ENCODE measurements around the gene UNC5A. TPM values are rescaled to one million over a fixed set of nuclear protein-coding genes. Genes with fewer than 3 reads are reported as not detected.

Gene UNC5A
- total RNA-seq, 1 donor from 2014 or later = 5.6 TPM

GRCh38 chr5:176862330-176862995 lies 52.1 kb downstream of the UNC5A start:
- Mint-ChIP-seq H3K4me3 (ENCODE audit: unreplicated experiment) (no peak overlapping the region), H3K27me3 (ENCODE audit: unreplicated experiment) (peaks cover 11% of the 10 kb centered on the region), H3K4me1 (ENCODE audit: low read depth, unreplicated experiment) (peaks cover 16% of the 10 kb centered on the region), H3K27ac (ENCODE audit: unreplicated experiment) (no peak overlapping the region), H3K36me3 (ENCODE audit: unreplicated experiment) (no peaks in the 10 kb centered on the region), H3K9me3 (ENCODE audit: unreplicated experiment) (no peaks in the 10 kb centered on the region)
- no peak for DNase-seq
- TF ChIP-seq CTCF (IDR thresholded peaks at IDR 0.05; ENCODE audit: partially characterized antibody, unreplicated experiment) = no peak

DNA sequence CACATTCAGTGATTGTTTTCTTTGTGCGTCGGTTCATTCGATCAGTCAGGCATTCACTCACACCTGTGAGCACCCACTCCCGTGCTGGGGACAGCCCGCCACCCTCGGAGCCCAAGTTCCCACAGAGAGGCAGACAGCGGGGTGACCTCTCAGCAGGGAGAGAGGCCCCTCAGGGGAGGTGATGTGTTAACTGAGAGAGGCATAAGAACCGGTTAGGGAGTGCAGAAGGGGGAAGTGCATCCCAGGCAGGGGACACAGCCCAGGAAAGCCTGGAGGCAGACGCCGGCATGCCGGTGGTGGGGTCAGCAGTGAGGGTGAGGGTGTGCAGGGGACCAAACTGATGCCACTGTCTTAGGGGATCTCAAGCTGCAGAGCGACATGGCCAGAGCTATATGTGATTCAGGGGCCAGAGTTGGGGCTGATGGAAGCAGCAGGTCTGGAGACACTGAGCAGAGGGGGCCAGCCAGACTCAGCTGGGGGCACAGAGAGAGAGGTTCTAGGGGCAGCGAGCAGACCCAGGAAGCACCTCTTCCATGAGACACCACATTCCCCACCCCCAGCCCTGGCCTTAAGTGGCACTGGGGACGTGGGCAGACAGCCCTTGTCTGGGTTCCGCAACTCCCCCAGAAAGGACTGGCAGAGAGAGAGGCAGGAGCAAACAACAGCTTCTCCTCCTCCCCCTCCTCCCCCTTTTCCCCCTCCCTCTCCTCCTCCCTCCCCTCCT lies 52.8 kb downstream of the UNC5A start:
- Mint-ChIP-seq H3K36me3 (ENCODE audit: unreplicated experiment) (no peaks in the 10 kb centered on the region), H3K9me3 (ENCODE audit: unreplicated experiment) (no peaks in the 10 kb centered on the region), H3K27ac (ENCODE audit: unreplicated experiment) (no peak overlapping the region), H3K4me3 (ENCODE audit: unreplicated experiment) (no peak overlapping the region), H3K27me3 (ENCODE audit: unreplicated experiment) (peaks cover 8% of the 10 kb centered on the region), H3K4me1 (ENCODE audit: low read depth, unreplicated experiment) (peaks cover 18% of the 10 kb centered on the region)
- no peak for TF ChIP-seq CTCF (IDR thresholded peaks at IDR 0.05; ENCODE audit: partially characterized antibody, unreplicated experiment)
- no peak for DNase-seq

DNA sequence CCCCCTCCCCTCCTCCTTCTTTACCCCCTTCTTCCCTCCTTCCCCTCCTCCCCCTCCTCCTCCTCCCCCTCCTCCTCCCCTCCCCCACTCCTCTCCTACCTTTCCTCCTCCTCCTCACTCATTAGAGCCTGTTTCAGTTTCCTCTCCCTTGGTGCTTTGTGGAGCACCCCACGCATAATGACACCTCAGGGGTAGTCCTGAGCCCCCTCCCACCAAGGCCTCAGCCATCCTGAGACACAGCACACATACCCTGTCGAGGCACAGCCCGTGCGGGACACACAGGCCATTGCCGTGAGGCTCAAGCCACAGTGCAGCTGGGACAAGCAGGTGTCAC lies 53.4 kb downstream of the UNC5A start:
- H3K36me3 Mint-ChIP-seq (ENCODE audit: unreplicated experiment) = no peaks in the 10 kb centered on the region
- H3K4me1 Mint-ChIP-seq (ENCODE audit: low read depth, unreplicated experiment) = peaks cover 18% of the 10 kb centered on the region
- H3K9me3 Mint-ChIP-seq (ENCODE audit: unreplicated experiment) = no peaks in the 10 kb centered on the region
- no peak overlapping the region for H3K4me3 Mint-ChIP-seq (ENCODE audit: unreplicated experiment)
- H3K27me3 Mint-ChIP-seq (ENCODE audit: unreplicated experiment) = peaks cover 8% of the 10 kb centered on the region
- DNase-seq = no peak
- no peak for TF ChIP-seq CTCF (IDR thresholded peaks at IDR 0.05; ENCODE audit: partially characterized antibody, unreplicated experiment)
- H3K27ac Mint-ChIP-seq (ENCODE audit: unreplicated experiment) = no peak overlapping the region

DNA sequence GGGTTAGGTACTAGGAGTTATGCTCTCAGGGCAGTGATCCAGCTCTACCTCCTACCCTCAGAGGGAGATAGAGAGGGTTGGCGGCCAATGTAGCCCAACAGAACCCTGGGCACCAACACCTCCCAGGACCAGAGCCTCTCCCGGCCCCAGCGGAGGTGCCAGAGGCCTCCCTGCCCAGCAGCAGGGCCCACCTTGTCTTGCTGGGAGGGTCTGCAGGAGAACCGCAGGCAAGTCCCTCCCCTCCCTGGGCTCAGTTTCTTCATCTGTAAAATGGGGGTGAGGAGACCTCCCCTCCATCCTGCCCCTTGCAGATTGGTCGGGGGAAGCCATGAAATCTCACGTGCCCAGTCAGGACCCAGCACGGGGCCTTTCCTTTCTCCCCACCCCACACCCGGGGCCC lies 54.4 kb downstream of the UNC5A start:
- Mint-ChIP-seq H3K4me1 (ENCODE audit: low read depth, unreplicated experiment) (peaks cover 18% of the 10 kb centered on the region), H3K27me3 (ENCODE audit: unreplicated experiment) (peaks cover 12% of the 10 kb centered on the region), H3K27ac (ENCODE audit: unreplicated experiment) (no peak overlapping the region), H3K4me3 (ENCODE audit: unreplicated experiment) (no peak overlapping the region), H3K36me3 (ENCODE audit: unreplicated experiment) (no peaks in the 10 kb centered on the region), H3K9me3 (ENCODE audit: unreplicated experiment) (peaks cover under 1% of the 10 kb centered on the region)
- no peak for DNase-seq
- no peak for TF ChIP-seq CTCF (IDR thresholded peaks at IDR 0.05; ENCODE audit: partially characterized antibody, unreplicated experiment)

GRCh38 chr5:176865964-176866363 lies 55.6 kb downstream of the UNC5A start:
- no peak for DNase-seq
- peaks cover 19% of the 10 kb centered on the region for H3K27me3 Mint-ChIP-seq (ENCODE audit: unreplicated experiment)
- H3K27ac Mint-ChIP-seq (ENCODE audit: unreplicated experiment) = no peak overlapping the region
- H3K4me1 Mint-ChIP-seq (ENCODE audit: low read depth, unreplicated experiment) = peaks cover 18% of the 10 kb centered on the region
- H3K9me3 Mint-ChIP-seq (ENCODE audit: unreplicated experiment) = peaks cover 2% of the 10 kb centered on the region
- H3K36me3 Mint-ChIP-seq (ENCODE audit: unreplicated experiment) = no peaks in the 10 kb centered on the region
- H3K4me3 Mint-ChIP-seq (ENCODE audit: unreplicated experiment) = no peak overlapping the region
- no peak for TF ChIP-seq CTCF (IDR thresholded peaks at IDR 0.05; ENCODE audit: partially characterized antibody, unreplicated experiment)

All from glutamatergic neuron (in vitro differentiated cells).